Retina (tissue), 1 donor: ENCODE results near the gene NADSYN1.
A peak's percentile ranks its signal among the peaks of the same experiment; 100 is the strongest.
"Not testable (repeated sequence)": the region's sequence is repeated elsewhere in the genome, so short reads cannot be mapped to it uniquely, and the experiment has no call there.

Source experiments
- DNase-seq: peaks from one replicate; pipeline ENCODE4 v3.0.0-alpha.2; 2016

The NADSYN1 gene

GRCh38 chr11:71495286-71496230 is 42.6 kb downstream of the NADSYN1 start:
- no peak for DNase-seq

- no peak for DNase-seq
Observed at GRCh38 chr11:71496421-71496820, 43.4 kb downstream of the NADSYN1 start.

GRCh38 chr11:71498091-71498490 is 45.1 kb downstream of the NADSYN1 start:
- no peak for DNase-seq

- no peak for DNase-seq
Observed at GRCh38 chr11:71499125-71499524, 46.1 kb downstream of the NADSYN1 start.

- no peak for DNase-seq
Observed at GRCh38 chr11:71499546-71499945, 46.5 kb downstream of the NADSYN1 start.

- DNase-seq = no peak
Observed at GRCh38 chr11:71500601-71501021, 47.6 kb downstream of the NADSYN1 start.

- DNase-seq = no peak
Observed at GRCh38 chr11:71501071-71501985, 48.3 kb downstream of the NADSYN1 start.

- DNase-seq = no peak
Observed at GRCh38 chr11:71502026-71502425, 49.0 kb downstream of the NADSYN1 start.

GRCh38 chr11:71502871-71503435 is 50.0 kb downstream of the NADSYN1 start:
- no peak for DNase-seq

GRCh38 chr11:71504531-71504930 is 51.5 kb downstream of the NADSYN1 start:
- DNase-seq = peak; percentile 13

- DNase-seq = no peak
Observed at GRCh38 chr11:71505001-71505400, 52.0 kb downstream of the NADSYN1 start.

GRCh38 chr11:71505781-71506180 is 52.8 kb downstream of the NADSYN1 start:
- DNase-seq = no peak

- DNase-seq = no peak
Observed at GRCh38 chr11:71507102-71507501, 54.1 kb downstream of the NADSYN1 start.

- DNase-seq = no peak
Observed at GRCh38 chr11:71518506-71519471, 65.8 kb downstream of the NADSYN1 start.

GRCh38 chr11:71519546-71519945 is 66.5 kb downstream of the NADSYN1 start:
- no peak for DNase-seq

- DNase-seq = no peak
Observed at GRCh38 chr11:71525188-71525937, 72.4 kb downstream of the NADSYN1 start.

GRCh38 chr11:71525938-71526495 is 73.0 kb downstream of the NADSYN1 start:
- no peak for DNase-seq

GRCh38 chr11:71526796-71527575 is 74.0 kb downstream of the NADSYN1 start, which contains the start of gene KRTAP5-7:
TSS of gene KRTAP5-7 (plus strand) at chr11:71527267. CDS start at chr11:71527301, 34 bp downstream.
- not testable (repeated sequence) for DNase-seq

GRCh38 chr11:71527576-71528210 is 74.7 kb downstream of the NADSYN1 start:
- DNase-seq = no peak
